ENCODE data around the gene MINAR1. TPM values are rescaled to one million over a fixed set of nuclear protein-coding genes. Genes with fewer than 3 reads are reported as not detected.

The MINAR1 gene
- total RNA-seq, 5 donors from 2014 or later (not counting 1 experiment from before 2014, with no cell fraction given): 0.30 to 0.47 (median 0.42) TPM

Other genes with a start within 250 kb of the MINAR1 start
- gene ANKRD34C, start 149.6 kb upstream of the MINAR1 start, total RNA-seq: not detected
- gene TMED3, start 121.2 kb upstream of the MINAR1 start, total RNA-seq: 10 to 100 TPM; 20.3 to 27.5 (median 23.8) TPM

Measured in T-cell (primary cell).